HG02884 (cell line): ENCODE data around the gene AFTPH.
A peak's percentile ranks its signal among the peaks of the same experiment; 100 is the strongest.

Experiments used
- ATAC-seq: cut with Tn5 transposase; IDR thresholded peaks from one replicate; pipeline ENCODE4 v1.9.1; 2021; ENCODE audit warnings: mild to moderate bottlenecking, moderate library complexity; ENCODE audit not compliant: unreplicated experiment

The AFTPH gene

DNA sequence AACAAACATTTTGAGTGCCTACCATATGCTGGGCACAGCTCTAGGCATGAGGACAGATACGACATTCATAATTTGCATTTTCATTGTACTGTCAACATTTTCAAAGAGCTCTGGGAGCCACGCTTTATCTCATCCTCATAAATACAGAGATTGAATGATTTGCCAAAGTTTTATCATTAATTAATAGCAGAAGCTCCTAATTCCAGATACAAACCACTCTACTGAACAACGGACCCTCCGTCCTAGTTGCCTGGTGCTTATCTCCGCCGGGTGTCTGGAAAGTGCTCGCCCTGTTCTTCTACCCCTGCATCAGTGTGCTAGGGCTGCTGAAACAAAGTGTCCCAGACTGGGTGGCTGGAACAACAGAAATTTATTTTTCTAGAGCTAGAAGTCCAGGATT, 105.7 kb downstream of the AFTPH start:
- no peak for ATAC-seq

DNA sequence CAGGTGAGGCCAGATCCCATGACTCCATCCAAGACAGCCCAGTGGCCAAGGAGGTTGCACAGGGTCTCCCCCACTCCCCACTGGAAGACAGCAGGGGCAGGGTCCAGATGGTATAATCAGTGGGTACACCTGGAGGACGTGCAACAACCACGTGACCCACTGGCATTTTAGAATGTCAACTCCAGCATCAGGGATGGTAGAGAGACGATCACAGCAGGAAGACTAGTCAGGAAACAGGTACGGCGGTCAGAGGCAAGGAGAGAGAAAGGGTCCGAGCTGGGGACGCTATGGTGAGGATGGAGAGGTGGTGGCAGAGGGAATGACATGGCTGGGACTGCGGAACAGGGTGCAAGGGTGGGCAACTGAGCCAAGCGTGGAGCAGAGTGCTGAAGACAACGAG, 106.6 kb downstream of the AFTPH start:
- ATAC-seq: no peak

DNA sequence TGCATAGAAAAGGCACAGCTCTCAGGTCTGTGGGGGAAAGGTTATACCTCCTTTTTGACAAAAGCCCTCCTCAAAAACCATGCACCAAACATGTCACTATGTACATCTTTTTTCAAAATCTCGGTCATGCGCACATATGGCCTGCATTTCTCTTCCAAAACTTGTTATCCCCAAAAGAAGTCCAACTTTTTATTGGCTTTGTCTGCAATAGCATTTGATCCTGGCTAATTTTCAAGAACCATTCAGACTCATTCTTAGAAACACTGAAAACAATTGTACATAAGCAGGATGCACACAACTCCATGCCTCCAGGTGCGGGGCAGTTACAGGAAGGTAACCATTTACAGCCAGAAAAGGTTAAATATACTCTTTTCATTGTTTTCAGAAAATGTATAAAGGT, 107.6 kb downstream of the AFTPH start:
- ATAC-seq: no peak

DNA sequence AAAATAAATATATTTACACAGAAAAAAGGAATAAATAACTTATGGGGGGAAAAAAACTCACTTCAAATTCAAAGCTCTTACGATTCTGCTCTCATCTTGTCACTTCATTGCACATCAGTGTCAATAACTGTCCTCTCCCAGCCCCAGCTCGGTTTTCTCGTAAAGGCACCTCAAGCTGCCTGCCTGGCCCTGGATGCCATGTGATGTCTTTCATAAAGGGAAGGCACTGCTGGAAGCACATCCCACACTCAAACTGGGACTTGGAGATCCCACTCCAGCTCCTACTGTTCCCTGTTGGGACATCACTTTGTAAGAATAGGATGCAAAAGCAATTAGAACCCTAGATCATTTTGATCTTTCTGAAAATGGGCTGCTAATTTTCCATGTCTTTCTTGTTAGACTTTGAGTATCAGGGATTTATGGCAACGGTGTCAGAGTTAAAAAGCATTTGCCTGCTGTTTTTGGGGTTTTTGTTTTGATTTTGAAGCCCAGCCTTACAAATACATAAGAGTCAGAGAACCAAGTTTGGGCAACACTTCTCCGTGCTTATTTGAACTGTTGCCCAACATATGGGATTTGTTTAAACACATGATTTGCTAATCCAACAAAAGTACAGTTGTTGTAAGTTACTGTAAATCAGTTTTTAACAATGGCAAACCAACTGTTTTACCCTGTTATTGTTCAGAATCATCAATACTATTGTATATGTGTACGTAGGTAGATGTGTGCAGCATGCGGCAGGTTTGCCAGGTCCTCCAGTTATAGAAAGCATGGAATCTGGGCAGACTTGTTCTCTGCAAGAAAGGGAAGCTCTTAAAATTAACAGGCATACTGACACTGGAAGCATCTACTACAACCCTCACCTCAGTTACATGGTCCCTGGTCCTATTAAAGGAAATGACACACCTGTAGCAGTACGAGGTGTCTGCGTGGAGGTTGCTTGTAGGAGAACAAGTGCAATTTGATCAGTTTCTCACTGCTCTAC, 109.0 kb downstream of the AFTPH start:
- no peak for ATAC-seq

DNA sequence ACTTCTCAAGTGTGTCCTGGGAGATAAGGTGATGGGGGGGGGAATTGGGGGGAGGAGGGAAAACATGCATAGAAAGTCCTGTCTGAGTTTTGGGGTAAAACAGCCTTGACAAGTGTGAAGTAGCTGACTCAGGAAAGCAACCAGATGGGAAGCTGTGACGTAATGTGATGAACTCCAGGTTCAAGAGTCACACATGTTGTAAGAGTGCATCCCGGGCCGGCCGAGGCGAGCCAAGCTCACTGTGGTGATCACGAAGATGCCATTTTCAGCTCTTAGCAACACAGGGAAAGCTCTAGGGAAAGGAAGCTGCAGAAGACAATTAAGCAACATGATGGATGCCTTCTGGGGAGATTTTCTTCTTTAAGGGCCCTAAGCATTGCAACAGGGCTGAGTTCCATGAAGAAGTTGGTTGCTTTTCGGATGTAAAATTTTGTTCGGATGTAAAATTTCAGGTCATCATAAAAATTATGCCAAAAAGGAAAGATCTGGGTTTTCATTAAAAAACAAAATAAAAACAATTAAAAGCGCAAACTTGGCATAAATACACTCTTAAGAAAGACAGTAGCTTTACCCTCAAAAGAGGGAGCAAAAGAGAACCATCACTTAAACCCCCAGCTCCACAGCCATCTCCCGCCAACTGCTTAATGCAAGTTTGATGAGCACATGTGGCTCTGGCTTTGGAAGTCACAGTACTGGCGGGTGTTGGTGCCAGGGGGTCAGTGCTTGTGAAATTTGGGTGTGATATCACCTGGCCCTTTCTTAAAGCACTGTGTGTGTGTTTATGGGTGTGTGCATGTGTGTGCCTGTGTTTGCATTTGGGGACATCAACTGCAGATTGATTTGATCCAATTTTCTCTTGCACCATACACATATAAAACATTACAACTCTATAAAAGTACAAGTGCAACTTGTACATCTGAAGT, 110.5 kb downstream of the AFTPH start:
- no peak for ATAC-seq

DNA sequence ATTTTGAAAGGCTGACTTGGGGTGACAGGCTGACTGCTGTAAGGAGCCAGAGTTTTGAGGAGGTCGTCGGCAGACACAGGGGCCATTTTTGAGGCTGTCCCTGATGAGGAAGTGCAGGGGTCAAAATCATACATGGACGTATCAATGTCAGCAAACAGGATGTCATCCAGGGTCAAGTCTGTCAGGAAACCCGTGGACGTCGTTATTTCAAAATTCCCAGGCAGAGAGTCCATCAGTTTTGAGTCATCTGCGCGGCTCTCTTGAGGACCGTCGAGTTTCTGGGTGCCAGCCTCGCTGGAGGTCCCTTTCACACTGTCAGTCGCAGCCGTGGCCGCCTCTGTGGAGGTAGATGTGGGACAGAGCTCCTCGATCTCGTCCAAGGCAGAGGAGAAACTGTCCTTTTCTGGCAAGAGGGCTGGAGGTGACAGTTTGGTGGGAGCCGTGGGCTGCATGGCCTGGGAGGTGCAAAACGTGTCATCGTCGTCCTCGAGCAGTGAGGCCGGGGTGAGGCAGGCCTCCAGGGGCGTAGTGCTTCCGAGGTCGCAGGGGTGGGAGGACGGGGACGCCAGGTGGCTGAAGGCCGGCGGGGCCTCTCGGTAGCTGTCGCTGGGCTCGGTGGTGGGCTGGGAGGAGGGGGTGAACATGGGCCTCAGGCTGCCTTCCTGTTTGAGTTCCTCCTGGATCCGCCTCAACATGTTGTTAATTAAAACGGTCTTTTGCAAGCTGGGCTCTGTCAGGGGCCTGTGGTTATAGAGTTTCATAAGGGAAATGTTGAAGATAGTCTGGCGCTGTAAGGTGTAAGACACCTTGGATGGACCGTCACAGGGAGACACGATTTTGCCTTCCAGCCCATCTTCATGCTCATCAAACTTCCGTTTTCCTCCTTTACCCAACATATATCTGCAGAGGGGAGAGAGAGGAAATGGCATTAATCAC, 112.1 kb downstream of the AFTPH start:
- ATAC-seq: peak; percentile 69

DNA sequence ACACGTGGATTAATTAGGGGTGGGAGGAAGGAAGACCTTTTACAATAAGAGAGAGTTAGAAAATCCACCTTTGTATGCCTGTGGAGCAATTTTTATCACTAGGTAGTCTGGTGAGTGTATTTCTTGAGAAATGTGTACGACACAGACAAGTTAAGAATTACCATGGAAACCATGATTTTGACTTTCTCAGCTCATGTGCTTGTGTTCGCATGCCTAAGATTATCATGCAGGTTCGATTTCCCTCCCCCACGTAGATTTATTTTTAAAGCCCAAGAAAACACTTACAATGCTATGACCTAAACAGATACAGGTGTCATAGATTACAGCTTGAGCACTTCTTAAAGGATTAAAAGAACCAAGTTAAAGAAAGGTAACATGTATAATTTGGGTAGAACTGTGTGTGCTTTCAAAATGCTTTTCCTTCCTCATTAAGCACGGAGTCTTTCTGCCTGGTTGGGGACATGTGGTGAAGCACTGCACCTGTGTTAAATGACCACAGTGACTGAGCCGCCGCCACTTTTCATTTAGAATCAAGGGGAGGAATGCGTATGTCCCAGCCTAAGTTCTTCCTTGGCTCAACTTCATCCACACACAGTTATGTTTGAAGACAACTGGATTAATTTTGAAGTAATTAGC, 113.0 kb downstream of the AFTPH start:
- ATAC-seq: peak; percentile 47

DNA sequence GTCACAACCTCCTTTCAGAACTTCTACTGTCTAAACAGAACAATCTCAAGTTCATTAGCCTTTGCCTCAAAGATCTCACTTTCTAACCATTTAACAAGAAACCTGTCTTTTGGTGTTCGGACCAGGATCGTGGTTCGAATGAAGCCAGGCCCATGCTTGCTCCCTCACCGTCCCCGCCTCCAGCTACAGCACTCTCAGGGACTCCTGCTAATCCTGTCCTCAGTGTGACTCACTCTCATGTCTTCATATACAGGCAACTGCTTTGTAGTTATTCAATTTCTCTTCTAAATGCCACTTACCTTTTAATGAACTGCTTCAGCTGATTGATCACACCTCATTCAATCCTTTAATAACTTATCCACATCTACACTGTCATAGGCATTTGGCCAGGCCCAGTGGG, 113.8 kb downstream of the AFTPH start:
- ATAC-seq: no peak

DNA sequence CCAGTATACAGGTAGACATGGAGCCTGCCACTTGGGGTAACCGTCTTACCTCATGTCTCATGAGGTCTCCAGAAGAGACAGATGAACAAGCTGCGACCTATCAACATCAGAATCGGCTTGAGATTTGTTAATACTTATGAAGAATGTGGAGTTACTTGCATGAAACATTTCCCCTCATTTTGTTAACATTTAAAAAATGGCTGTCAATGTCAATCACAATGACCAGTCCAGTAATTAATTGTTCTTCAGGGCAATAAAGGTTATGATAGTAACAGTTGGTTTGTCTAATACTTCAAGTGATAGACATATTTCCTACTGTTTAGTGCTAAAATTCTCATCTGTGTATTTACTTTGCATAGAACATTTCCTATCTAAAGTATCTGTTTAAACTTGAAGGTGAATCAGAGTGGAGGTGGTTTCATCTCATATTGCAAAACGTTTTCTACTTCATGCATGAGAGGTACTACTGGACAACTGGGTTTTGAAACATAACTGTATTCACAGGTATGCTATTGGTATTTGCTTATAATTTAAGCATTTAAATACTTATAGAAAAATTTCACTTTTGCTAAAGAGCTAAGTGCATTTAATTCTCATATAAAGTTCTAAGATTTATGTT, 114.5 kb downstream of the AFTPH start:
- ATAC-seq: no peak

DNA sequence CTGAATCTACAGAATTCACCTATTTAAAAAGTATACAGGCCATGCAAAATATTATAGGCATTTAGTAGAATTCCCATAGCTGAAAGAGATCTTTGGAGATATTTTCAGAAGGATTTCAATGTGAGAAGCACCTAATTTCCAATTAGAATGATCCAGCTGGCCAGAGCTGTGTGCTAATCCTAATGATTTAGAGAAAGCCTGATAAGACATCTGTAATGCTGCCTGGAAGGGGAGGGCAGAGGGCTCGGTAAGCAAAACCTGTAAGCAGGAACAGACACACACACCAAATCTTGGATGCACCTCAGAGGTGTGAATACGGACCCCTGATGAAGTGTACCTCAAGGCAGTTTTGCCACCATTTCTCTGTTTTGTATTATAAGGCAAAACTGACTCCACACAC, 115.6 kb downstream of the AFTPH start:
- no peak for ATAC-seq

DNA sequence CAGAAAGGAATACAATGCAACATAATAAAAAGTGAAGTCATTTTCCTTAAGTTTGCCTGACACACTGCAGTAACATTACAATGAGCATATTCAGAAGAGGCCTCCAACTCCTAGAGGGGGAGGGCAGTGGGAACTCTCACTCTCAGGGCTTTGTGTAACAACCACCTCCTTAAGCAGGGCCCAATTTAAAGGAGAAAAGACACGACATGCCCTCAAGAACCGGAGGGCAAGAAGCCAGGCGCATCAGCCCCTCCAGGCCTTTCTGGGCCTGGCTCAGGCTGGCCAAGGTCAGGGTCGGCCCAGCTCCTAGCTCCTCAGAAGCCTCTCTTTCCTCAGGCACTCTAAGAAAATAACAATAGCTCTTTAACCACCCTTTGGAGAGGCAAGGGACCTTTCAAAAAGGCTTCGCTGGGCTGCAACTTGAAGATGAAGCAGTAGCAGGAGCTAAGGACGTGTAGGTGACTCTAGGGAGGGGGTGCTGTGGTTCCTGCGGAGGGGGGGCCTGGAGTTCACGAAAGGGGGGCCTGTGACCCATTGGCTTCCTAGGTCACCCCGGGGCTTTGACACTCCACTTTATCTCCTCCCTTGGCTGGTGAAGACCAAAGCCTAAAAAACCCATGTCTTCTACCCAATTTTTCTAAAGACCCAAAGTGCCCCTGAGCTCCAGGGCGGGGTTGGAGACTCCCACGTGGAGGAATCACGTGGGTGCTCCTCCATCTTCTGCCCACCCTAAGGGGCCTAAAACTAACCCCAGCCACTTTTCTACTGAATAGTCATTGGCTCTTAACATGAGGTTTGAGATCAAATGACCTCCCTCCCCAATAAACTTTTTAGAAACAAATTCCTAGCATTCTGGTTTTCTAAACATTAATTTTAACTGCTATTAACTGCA, 116.3 kb downstream of the AFTPH start:
- no peak for ATAC-seq

DNA sequence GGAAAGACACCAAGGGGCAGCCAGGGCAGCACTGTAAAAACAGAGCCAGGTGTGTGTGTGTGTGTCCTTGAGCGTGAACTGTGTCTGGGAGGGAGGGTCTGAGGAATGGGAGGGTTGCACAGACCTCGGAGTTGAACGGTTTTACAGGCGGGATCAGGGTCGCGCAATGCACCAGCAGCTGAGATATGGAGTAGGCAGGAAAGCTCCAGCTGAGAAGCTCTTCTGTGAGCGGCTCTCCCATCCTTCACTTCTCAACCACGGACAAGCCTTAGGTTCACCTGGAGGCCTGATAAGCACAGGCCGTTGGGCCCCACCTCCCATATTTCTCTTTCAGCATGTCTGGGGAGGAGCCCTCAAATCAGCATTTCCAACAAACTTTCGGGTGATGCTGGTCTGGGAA, 117.5 kb downstream of the AFTPH start:
- no peak for ATAC-seq
